Adipose tissue (tissue), 3 donors: Measurements from ENCODE around the gene UST. TPM values are rescaled to one million over a fixed set of nuclear protein-coding genes. Genes with fewer than 3 reads are reported as not detected.
"Not testable (repeated sequence)": the region's sequence is repeated elsewhere in the genome, so short reads cannot be mapped to it uniquely, and the experiment has no call there.

Experiments
- H3K27ac ChIP-seq: one replicate; pipeline ENCODE4 v1.5.1; 2013; ENCODE audit warnings: low read depth, low read length
- WGBS, 3 donors: extraction: QIAGEN DNeasy Blood & Tissue Kit; methylation state at CpG; one replicate each; pipeline ENCODE4 v1.1.7; 2013; 5-methylcytosine and 5-hydroxymethylcytosine counted together
- polyA plus RNA-seq, 3 donors: library from polyadenylated mRNA; stranded (reverse); fragments of 200-250 nt; gene quantifications; one replicate each; pipeline ENCODE4 v1.2.3, GENCODE V29; 2013
- donor health status: healthy with polysubstance abuse.
- donor health status: Bipolar disorder and iron deficiency.
- donor health status: healthy.

UST gene
- polyA plus RNA-seq, 3 donors = 2.4 to 17.9 (median 6.5) TPM

GRCh38 chr6:148723484-148723883 is 23.3 kb upstream of the UST start:
- 46 to 76% (median 74%) methylated on average over 1 of the region's 1 CpG for WGBS, 3 donors
- H3K27ac ChIP-seq = no peak overlapping the region

- H3K27ac ChIP-seq = no peak overlapping the region
Measured at GRCh38 chr6:148724428-148724827, 22.4 kb upstream of the UST start.

GRCh38 chr6:148727104-148727503 is 19.7 kb upstream of the UST start:
- H3K27ac ChIP-seq = no peak overlapping the region
- WGBS, 3 donors = 88 to 98% (median 97%) methylated on average over 1 of the region's 1 CpG

GRCh38 chr6:148735989-148736388 is 10.8 kb upstream of the UST start:
- H3K27ac ChIP-seq = no peak overlapping the region
- 82 to 90% (median 86%) methylated on average over 2 of the region's 2 CpGs for WGBS, 3 donors

- H3K27ac ChIP-seq = no peak overlapping the region
- whole genome bisulfite sequencing, 3 donors = 84 to 90% (median 87%) methylated on average over 5 of the region's 5 CpGs
Measured at GRCh38 chr6:148736774-148737412, 9.9 kb upstream of the UST start.

GRCh38 chr6:148737806-148738205 is 9.0 kb upstream of the UST start:
- WGBS, 3 donors = 97 to 98% (median 98%) methylated on average over 4 of the region's 4 CpGs
- H3K27ac ChIP-seq = no peak overlapping the region

GRCh38 chr6:148738946-148739821 is 7.6 kb upstream of the UST start:
- 91 to 95% (median 93%) methylated on average over 14 of the region's 14 CpGs for WGBS, 3 donors
- H3K27ac ChIP-seq = no peak overlapping the region

GRCh38 chr6:148739822-148740128 is 7.1 kb upstream of the UST start:
- no peak overlapping the region for H3K27ac ChIP-seq
- WGBS, 3 donors = 31 to 65% (median 55%) methylated on average over 3 of the region's 3 CpGs

GRCh38 chr6:148743476-148743875 is 3.4 kb upstream of the UST start:
- 31 to 75% (median 67%) methylated on average over 4 of the region's 4 CpGs for WGBS, 3 donors
- no peak overlapping the region for H3K27ac ChIP-seq

GRCh38 chr6:148745926-148746325 is 904 bp upstream of the UST start:
- 15 to 24% (median 20%) methylated on average over 6 of the region's 6 CpGs for WGBS, 3 donors

GRCh38 chr6:148747145-148747470 is 278 bp downstream of the UST start:
- H3K27ac ChIP-seq = no peak overlapping the region
- WGBS, 3 donors = 0% methylated on average over 28 to 45 of the region's 45 CpGs

More at GRCh38 chr6:148745926-148746325, 904 bp upstream of the UST start:
- no peak overlapping the region for H3K27ac ChIP-seq

- WGBS, 3 donors = 0 to 1% (median 0%) methylated on average over 56 to 66 of the region's 66 CpGs
- no peak overlapping the region for H3K27ac ChIP-seq
Measured at GRCh38 chr6:148747471-148748165, 788 bp downstream of the UST start.

GRCh38 chr6:148749674-148750073 is 2.8 kb downstream of the UST start:
- 84 to 92% (median 86%) methylated on average over 1 of the region's 1 CpG for WGBS, 3 donors
- no peak overlapping the region for H3K27ac ChIP-seq

- WGBS, 3 donors = 82 to 88% (median 88%) methylated on average over 13 of the region's 13 CpGs
Measured at GRCh38 chr6:148750838-148751792, 4.3 kb downstream of the UST start.

GRCh38 chr6:148751793-148752170 is 5.0 kb downstream of the UST start:
- no peak overlapping the region for H3K27ac ChIP-seq
- 81 to 85% (median 82%) methylated on average over 2 of the region's 2 CpGs for WGBS, 3 donors

More at GRCh38 chr6:148750838-148751792, 4.3 kb downstream of the UST start:
- no peak overlapping the region for H3K27ac ChIP-seq

- 0 to 56% (median 3%) methylated on average over 1 of the region's 1 CpG for WGBS, 3 donors
- not testable (repeated sequence) for H3K27ac ChIP-seq
Measured at GRCh38 chr6:148755379-148755778, 8.5 kb downstream of the UST start.

- whole genome bisulfite sequencing, 3 donors = 23 to 43% (median 36%) methylated on average over 2 of the region's 2 CpGs
- H3K27ac ChIP-seq = no peak overlapping the region
Measured at GRCh38 chr6:148757944-148758480, 11.2 kb downstream of the UST start.

GRCh38 chr6:148758492-148758891 is 11.7 kb downstream of the UST start:
- H3K27ac ChIP-seq = no peak overlapping the region
- WGBS, 3 donors = 46 to 82% (median 47%) methylated on average over 6 of the region's 6 CpGs
